Measurements from ENCODE around the gene AFF3. TPM values are rescaled to one million over a fixed set of nuclear protein-coding genes. Genes with fewer than 3 reads are reported as not detected.

AFF3 gene
- total RNA-seq, 4 donors from 2014 or later, result 9.0 to 20.2 (median 14.5) TPM

DNA sequence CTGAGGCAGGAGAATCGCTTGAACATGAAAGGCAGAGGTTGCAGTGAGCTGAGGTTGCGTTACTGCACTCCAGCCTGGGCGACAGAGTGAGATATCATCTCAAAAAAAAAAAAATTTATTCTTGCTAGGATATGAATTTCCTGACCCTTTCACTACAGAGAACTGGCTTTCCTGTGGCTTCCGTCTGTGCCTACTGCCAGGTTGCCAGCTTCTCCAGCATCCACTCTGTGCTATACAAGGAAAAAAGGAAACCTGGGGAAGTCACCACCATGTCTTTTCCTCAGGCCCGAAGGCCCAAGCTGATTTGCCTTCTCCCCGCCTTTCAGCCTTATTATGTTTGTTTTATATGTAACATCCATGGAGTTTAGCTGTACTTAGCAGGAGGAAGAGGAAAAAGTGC is 530.6 kb downstream of the AFF3 start:
- 91 to 92% methylated on average over 5 to 6 of the region's 6 CpGs for WGBS, 2 donors (ENCODE audit: low coverage in 1 of 2)
- intact Hi-C loops (cut with DNase I; ENCODE audit: low total_unique reads) (no loop called here), in situ Hi-C loops (cut with MboI; ENCODE audit: low pct_ligation_motif_present in 1 of 4, low pct_unique_long_range_greater_than_20kb in 1 of 4, low sequenced_read_pairs in 3 of 4) (no loop called here)

GRCh38 chr2:99611034-99611433 is 531.4 kb downstream of the AFF3 start:
- Histone ChIP-seq H3K36me3 (no peaks in the 10 kb centered on the region), H3K9me3 (no peaks in the 10 kb centered on the region), H3K27ac (no peak overlapping the region), H3K4me3 (no peak overlapping the region), H3K27me3 (no peaks in the 10 kb centered on the region), H3K4me1 (no peaks in the 10 kb centered on the region)
- 71 to 75% methylated on average over 2 of the region's 2 CpGs for WGBS, 2 donors (ENCODE audit: low coverage in 1 of 2)
- intact Hi-C loops (cut with DNase I; ENCODE audit: low total_unique reads), result no loop called here
- TF ChIP-seq EP300 (IDR thresholded peaks at IDR 0.05; ENCODE audit: low read depth) (no peak), POLR2AphosphoS5 (IDR thresholded peaks at IDR 0.05) (no peak)
- in situ Hi-C loops (cut with MboI; ENCODE audit: low pct_ligation_motif_present in 1 of 4, low pct_unique_long_range_greater_than_20kb in 1 of 4, low sequenced_read_pairs in 3 of 4), result no loop called here
- DNase-seq, result no peak

More for the DNA sequence above, 530.6 kb downstream of the AFF3 start:
- H3K27ac ChIP-seq, result no peak overlapping the region
- H3K4me1 ChIP-seq, result no peaks in the 10 kb centered on the region
- no peak overlapping the region for H3K4me3 ChIP-seq
- TF ChIP-seq POLR2AphosphoS5 (IDR thresholded peaks at IDR 0.05) (no peak), EP300 (IDR thresholded peaks at IDR 0.05; ENCODE audit: low read depth) (no peak), CTCF (IDR thresholded peaks at IDR 0.05) (no peak), POLR2A (IDR thresholded peaks at IDR 0.05) (no peak)
- no peaks in the 10 kb centered on the region for H3K27me3 ChIP-seq
- H3K36me3 ChIP-seq, result no peaks in the 10 kb centered on the region
- no peaks in the 10 kb centered on the region for H3K9me3 ChIP-seq
- DNase-seq, result no peak

DNA sequence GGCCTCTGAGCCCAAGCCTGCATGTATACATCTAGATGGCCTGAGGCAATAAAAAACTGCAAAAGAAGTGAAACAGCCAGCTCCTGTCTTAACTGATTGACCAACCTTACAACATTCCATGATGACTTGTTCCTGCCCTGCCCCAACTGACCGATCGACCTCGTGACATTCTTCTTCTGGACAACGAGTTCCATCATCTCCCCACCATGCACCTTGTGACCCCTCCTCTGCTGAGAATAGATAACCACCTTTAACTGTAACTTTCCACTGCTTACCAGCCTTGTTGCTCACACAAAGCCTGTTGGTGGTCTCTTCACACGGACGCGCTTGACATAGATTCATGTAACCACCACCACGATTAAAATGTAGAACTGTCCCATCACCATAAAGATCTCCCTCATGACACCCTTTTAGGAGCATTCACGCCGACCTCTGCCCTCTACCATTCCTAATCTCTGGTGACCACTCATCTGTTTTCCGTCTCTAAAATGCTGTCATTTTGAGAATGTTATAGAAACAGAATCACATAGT is 532.5 kb downstream of the AFF3 start:
- no peaks in the 10 kb centered on the region for H3K9me3 ChIP-seq
- 87 to 90% methylated on average over 9 to 11 of the region's 11 CpGs for WGBS, 2 donors (ENCODE audit: low coverage in 1 of 2)
- in situ Hi-C loops (cut with MboI; ENCODE audit: low pct_ligation_motif_present in 1 of 4, low pct_unique_long_range_greater_than_20kb in 1 of 4, low sequenced_read_pairs in 3 of 4), result no loop called here
- H3K36me3 ChIP-seq, result no peaks in the 10 kb centered on the region
- H3K4me1 ChIP-seq, result no peaks in the 10 kb centered on the region
- no peak for DNase-seq
- intact Hi-C loops (cut with DNase I; ENCODE audit: low total_unique reads), result no loop called here
- TF ChIP-seq CTCF (IDR thresholded peaks at IDR 0.05), result no peak
- no peak for TF ChIP-seq POLR2A (IDR thresholded peaks at IDR 0.05)
- TF ChIP-seq EP300 (IDR thresholded peaks at IDR 0.05; ENCODE audit: low read depth), result no peak
- TF ChIP-seq POLR2AphosphoS5 (IDR thresholded peaks at IDR 0.05), result no peak
- no peak overlapping the region for H3K4me3 ChIP-seq
- H3K27me3 ChIP-seq, result no peaks in the 10 kb centered on the region
- no peak overlapping the region for H3K27ac ChIP-seq

GRCh38 chr2:99608861-99609260 is 533.5 kb downstream of the AFF3 start:
- DNase-seq, result no peak
- H3K27me3 ChIP-seq, result no peaks in the 10 kb centered on the region
- in situ Hi-C loops (cut with MboI; ENCODE audit: low pct_ligation_motif_present in 1 of 4, low pct_unique_long_range_greater_than_20kb in 1 of 4, low sequenced_read_pairs in 3 of 4), result no loop called here
- H3K4me3 ChIP-seq, result no peak overlapping the region
- WGBS, 2 donors (ENCODE audit: low coverage in 1 of 2), result 35 to 38% methylated on average over 1 of the region's 1 CpG
- no peak for TF ChIP-seq CTCF (IDR thresholded peaks at IDR 0.05)
- no peak for TF ChIP-seq EP300 (IDR thresholded peaks at IDR 0.05; ENCODE audit: low read depth)
- no peak for TF ChIP-seq POLR2A (IDR thresholded peaks at IDR 0.05)
- no peak for TF ChIP-seq POLR2AphosphoS5 (IDR thresholded peaks at IDR 0.05)
- intact Hi-C loops (cut with DNase I; ENCODE audit: low total_unique reads), result no loop called here
- no peaks in the 10 kb centered on the region for H3K4me1 ChIP-seq
- H3K36me3 ChIP-seq, result no peaks in the 10 kb centered on the region
- no peak overlapping the region for H3K27ac ChIP-seq
- no peaks in the 10 kb centered on the region for H3K9me3 ChIP-seq
